Measurements from ENCODE around the gene GEMIN7.
A peak's percentile ranks its signal among the peaks of the same experiment; 100 is the strongest.

GEMIN7 gene

GRCh38 chr19:45079063-45079910, at the start of gene GEMIN7:
Gene GEMIN7 (plus strand): TSS chr19:45079260. CDS start chr19:45090115, 10,855 bp downstream.
- peak; percentile 84 for DNase-seq

GRCh38 chr19:45030825-45031224, 48.2 kb upstream of the GEMIN7 start:
- no peak for DNase-seq

DNA sequence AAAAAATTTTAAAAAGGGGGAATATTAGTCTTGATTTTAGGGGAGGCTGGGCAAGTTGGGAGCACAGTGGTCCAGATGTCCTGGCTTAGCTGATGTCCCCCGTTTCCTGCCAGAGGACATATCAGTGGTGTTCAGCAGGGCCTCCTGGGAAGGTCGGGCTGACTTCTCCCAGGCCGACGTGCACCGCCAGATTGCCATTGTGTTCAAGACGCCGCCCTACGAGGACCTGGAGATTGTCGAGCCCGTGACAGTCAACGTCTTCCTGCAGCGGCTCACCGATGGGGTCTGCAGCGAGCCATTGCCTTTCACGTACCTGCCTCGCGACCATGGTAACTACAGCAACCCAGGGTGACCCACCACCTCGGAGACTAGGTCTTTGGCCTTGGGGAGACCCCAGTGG, 46.6 kb upstream of the GEMIN7 start:
- no peak for DNase-seq

DNA sequence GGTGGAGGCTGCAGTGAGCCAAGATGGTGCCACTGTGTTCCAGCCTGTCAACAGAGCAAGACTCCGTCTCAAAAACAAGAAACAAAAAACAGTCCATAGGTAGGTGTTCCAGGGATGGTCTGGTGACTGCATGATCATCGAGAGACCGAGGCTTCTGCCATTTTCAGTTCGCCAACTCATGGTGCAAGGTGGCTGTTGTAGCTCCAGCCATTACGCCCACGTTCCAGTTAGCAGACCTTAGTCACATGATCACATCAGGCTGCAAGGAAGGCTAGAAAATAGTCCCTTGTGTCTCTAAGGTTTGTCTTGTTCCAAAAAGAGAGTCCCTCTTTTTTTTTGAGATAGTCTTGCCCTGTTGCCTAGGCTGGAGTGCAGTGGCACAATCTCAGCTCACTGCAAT, 43.3 kb upstream of the GEMIN7 start:
- no peak for DNase-seq

- DNase-seq: no peak
Measured at GRCh38 chr19:45037393-45038169, 41.5 kb upstream of the GEMIN7 start.

GRCh38 chr19:45038931-45039893, 39.8 kb upstream of the GEMIN7 start, which contains the start of gene CLASRP:
Gene CLASRP (plus strand): TSS chr19:45039045. CDS start chr19:45040213, 1,168 bp downstream.
- peak; percentile 89 for DNase-seq

DNA sequence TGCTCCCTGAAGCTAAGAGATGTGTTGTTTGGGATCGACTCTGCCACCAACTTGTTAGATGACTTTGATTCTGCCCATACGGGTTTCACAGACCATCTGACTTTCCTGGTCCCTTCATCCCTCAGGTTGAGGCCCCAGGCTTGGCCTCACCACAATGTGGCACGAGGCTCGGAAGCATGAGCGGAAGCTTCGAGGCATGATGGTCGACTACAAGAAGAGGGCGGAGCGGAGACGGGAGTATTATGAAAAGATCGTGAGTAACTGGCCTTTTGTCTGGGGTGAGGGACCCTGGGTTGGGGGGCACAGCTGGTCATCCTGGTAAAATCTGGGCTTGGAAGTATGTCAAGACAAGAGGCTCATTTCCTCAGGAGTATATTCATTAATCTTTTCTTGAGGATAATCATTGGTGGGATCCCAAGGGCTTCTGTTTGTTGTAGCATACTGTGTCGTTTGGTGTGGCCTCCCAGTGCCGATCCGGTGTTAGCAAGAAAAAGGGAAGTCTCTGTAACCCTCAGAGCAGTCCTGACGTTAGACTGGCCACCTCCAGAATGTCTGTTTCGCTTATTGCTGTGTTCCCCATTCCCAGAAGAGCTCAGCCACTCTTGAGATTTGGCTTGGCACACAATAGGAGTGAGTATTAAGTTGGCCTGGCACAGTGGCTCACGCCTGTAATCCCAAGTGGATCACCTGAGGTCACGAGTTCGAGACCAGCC, 38.8 kb upstream of the GEMIN7 start:
- no peak for DNase-seq

GRCh38 chr19:45041125-45041524, 37.9 kb upstream of the GEMIN7 start:
- DNase-seq: no peak

DNA sequence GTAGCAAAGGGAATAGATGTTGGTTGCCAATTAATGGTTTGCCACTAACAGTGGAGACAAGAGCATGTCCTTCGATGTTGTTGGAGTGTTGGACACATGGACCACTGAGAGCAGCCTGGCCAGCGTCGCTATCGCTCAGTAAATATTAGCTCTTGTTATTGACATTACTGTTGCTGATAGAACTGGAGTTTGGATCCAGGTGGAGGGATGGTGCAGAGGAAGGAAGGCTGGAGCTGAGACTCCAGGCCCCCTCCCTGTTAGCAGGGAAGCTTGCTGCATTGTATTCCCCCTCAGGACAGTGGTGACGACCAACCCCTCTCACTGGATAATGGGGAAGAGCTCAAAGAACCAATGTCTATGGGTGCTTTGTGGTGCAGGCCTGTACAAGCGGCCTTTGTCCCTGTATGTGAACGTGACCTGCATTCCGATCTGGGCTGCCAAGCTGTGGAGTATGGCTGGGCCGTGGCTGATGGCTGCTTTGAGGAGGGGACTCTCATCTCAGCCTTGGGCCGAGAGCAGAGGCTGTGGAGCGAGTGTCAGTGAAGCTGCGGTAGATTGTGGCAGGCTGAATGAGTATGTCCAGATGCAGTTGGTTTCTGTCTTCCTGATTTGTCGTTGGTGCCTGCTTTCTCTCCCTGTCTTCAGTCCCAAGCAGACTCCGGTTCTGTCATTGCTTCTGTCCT, 33.2 kb upstream of the GEMIN7 start:
- no peak for DNase-seq

GRCh38 chr19:45046355-45046754, 32.7 kb upstream of the GEMIN7 start:
- no peak for DNase-seq

DNA sequence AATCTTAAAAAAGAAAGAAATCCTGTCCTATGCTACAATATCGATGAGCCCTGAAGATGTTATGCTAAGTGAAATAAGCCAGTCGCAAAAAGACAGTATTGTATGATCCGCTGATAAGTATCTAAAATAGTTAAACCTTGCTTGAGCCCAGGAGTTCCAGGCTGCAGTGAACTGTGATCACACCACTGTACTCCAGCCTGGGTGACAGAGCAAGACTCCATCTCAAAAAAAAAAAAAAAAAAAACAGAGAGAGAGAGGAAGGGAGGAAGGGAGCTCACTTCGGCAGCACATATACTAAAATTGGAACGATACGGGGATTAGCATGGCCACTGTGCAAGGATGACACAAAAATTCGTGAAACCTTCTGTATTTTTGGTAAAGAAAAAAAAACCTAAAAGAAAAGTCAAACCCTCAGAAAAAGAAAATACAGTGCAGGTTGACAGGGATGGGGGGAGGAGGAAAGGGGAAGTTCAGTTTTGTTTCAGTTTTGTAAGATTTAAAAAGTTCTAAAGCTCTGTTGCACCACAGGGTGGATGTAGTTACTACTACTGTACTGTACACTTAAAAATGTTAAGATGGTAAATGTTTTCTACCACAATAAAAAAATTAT, 31.8 kb upstream of the GEMIN7 start:
- no peak for DNase-seq

DNA sequence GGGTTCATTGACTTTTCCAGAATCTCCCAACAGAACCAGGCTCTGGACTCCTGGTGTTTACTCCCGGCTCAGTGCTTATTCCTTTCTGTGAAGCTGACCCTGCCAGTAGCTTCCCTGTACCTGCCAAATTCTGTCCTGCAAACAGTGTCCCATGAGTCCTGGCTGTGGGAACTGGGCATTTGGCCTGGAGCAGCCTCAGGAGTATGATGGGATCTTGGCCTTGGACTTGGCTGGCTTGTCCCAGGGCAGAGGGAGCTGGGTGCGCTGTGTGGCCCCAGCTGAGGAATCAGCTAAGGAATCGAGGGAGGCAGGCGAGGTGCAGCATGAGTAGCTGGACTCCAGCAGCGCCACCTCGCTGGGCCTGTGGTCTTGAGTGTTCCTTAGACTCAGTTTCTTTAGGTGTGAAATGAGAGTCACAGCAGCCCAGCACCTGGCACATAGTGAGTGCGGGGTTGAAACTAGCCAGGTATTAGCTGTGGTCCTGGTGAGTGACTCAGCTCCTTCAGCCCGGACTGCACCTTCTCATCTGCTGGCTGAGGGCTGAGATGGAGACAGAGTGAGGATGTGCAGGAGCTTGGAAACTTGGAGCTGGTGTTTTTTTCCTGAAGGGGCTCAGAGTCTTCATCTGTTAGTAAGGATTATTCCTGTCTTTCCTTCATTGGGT, 29.9 kb upstream of the GEMIN7 start:
- DNase-seq: no peak

- no peak for DNase-seq
Measured at GRCh38 chr19:45050036-45050435, 29.0 kb upstream of the GEMIN7 start.

GRCh38 chr19:45051929-45052579, 27.0 kb upstream of the GEMIN7 start:
- DNase-seq: no peak

GRCh38 chr19:45056831-45057230, 22.2 kb upstream of the GEMIN7 start:
- no peak for DNase-seq

GRCh38 chr19:45057444-45057843, 21.6 kb upstream of the GEMIN7 start:
- no peak for DNase-seq

GRCh38 chr19:45058622-45059159, 20.4 kb upstream of the GEMIN7 start:
- DNase-seq: no peak

DNA sequence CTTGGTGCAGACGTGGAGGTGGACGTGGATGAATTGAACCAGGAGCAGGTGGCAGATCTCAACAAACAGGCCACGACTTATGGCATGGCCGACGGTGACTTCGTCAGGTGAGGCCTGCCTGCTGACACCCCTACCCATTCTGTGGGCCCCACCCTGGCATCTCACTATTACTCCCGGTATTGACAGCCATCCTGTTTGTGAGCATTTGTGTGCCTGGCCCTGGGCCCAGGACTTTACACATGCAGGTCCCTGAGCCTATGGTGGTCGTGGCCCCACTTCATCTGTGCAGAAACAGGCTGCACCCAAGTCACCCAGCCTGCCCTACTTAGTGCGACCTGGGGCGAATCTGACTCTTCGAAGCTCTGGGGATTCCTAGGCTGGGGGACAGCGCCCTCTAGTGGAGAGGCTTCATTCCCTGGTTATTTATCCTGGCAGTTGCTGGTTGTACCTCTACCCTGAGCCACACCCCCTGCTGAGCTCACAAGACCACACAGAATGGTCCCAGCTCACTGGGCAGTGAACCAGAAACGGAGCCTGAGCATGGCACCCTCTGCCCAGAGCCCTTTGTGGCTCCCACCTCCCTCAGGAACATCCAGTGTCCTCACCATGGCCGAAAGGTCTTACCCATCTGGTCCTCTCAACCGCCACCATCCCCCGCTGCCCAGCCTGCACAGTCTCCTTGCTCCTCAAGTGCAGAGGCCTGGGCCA, 19.6 kb upstream of the GEMIN7 start:
- DNase-seq: peak; percentile 85

- DNase-seq: no peak
Measured at GRCh38 chr19:45061965-45062364, 17.1 kb upstream of the GEMIN7 start.
